Nephron progenitor cell (in vitro differentiated cells): ENCODE data around the gene GMFB.

Source experiments
- DNase-seq: peaks from one replicate; pipeline ENCODE4 v3.0.0; 2021
- H3K27ac Mint-ChIP-seq: 2 replicates; pipeline ENCODE4 v1.8.0; 2021; ENCODE audit warnings: mild to moderate bottlenecking, moderate library complexity, mixed read lengths
- H3K27me3 Mint-ChIP-seq: 2 replicates; pipeline ENCODE4 v1.8.0; 2021; ENCODE audit warnings: mild to moderate bottlenecking, low read depth, mixed read lengths; ENCODE audit not compliant: poor library complexity
- H3K36me3 Mint-ChIP-seq: 2 replicates; pipeline ENCODE4 v1.8.0; 2021; ENCODE audit warnings: low read depth, mixed read lengths
- H3K4me1 Mint-ChIP-seq: 2 replicates; pipeline ENCODE4 v1.8.0; 2021; ENCODE audit warnings: mixed read lengths
- H3K4me3 Mint-ChIP-seq: 2 replicates; pipeline ENCODE4 v1.8.0; 2021; ENCODE audit warnings: mild to moderate bottlenecking, moderate library complexity, mixed read lengths
- H3K9me3 Mint-ChIP-seq: 2 replicates; pipeline ENCODE4 v1.8.0; 2021; ENCODE audit warnings: mild to moderate bottlenecking, moderate library complexity, mixed read lengths
- CTCF ChIP-seq: fragments of 200-600 bp; sonication (generic); IDR thresholded peaks from 2 replicates; pipeline ENCODE4 v1.5.0; 2021; ENCODE audit warnings: antibody characterized with exemption

GMFB gene

GRCh38 chr14:54483073-54483745 lies 5.6 kb downstream of the GMFB start:
- peaks cover 16% of the 10 kb centered on the region for H3K9me3 Mint-ChIP-seq
- no peak for TF ChIP-seq CTCF

DNA sequence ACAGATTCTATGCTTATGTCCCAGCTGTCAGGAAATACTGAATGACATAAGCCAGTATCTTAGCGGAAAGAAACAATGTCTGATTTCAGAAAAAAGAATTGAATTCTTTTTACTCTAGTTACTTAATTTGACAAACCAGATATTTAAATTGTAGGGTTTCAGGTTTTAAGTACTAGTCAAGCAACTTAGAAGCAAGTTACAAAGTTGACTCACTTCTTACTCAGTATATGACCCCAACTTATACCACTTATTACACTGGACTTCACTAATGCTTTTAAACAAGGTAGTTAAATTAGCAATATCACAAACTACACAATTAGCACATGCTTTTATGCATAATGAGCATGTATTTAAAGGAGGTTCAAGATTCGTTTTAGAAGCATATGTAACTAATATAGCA lies 7.1 kb downstream of the GMFB start:
- Mint-ChIP-seq H3K27me3 (peaks cover 3% of the 10 kb centered on the region), H3K27ac (no peak overlapping the region), H3K9me3 (peaks cover 14% of the 10 kb centered on the region), H3K4me1 (peaks cover 13% of the 10 kb centered on the region), H3K4me3 (no peak overlapping the region), H3K36me3 (peaks cover 55% of the 10 kb centered on the region)
- DNase-seq = no peak
- no peak for TF ChIP-seq CTCF

More at GRCh38 chr14:54483073-54483745, 5.6 kb downstream of the GMFB start:
- Mint-ChIP-seq H3K4me3 (no peak overlapping the region), H3K27me3 (peaks cover 8% of the 10 kb centered on the region), H3K36me3 (peaks cover 50% of the 10 kb centered on the region), H3K4me1 (peaks cover 25% of the 10 kb centered on the region), H3K27ac (peak overlapping the region; percentile 26)
- no peak for DNase-seq

- no peak overlapping the region for H3K27ac Mint-ChIP-seq
- H3K4me1 Mint-ChIP-seq = peaks cover 6% of the 10 kb centered on the region
- H3K36me3 Mint-ChIP-seq = peaks cover 54% of the 10 kb centered on the region
- no peak for TF ChIP-seq CTCF
- DNase-seq = no peak
- H3K9me3 Mint-ChIP-seq = peaks cover 7% of the 10 kb centered on the region
- no peak overlapping the region for H3K4me3 Mint-ChIP-seq
- peaks cover 3% of the 10 kb centered on the region for H3K27me3 Mint-ChIP-seq
Measured at GRCh38 chr14:54480830-54481562, 7.8 kb downstream of the GMFB start.

GRCh38 chr14:54478636-54479215 lies 10.1 kb downstream of the GMFB start:
- TF ChIP-seq CTCF = no peak
- Mint-ChIP-seq H3K9me3 (no peaks in the 10 kb centered on the region), H3K4me3 (no peak overlapping the region), H3K36me3 (peaks cover 34% of the 10 kb centered on the region), H3K27me3 (no peaks in the 10 kb centered on the region), H3K4me1 (no peaks in the 10 kb centered on the region), H3K27ac (peak overlapping the region; percentile 86)
- no peak for DNase-seq

DNA sequence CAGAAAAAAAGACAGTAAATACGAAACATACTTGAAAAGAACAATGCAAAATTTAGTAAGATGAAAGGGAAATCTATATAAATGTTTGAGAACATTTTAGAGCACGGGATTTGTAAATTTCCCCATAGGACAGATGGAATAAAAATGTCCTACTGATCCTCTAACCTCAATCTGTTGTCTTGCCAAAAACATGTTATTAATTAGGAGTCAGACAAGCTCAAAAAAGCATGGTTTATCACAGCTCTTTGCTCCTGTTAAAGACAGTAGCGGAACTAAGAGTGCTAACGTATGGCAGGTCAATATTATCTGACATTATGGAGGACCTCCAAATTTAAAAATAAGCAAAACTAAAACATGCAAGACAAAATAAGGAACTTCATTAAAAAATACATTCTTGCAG lies 12.9 kb downstream of the GMFB start:
- Mint-ChIP-seq H3K36me3 (peaks cover 22% of the 10 kb centered on the region), H3K27me3 (peaks cover 2% of the 10 kb centered on the region), H3K4me1 (no peaks in the 10 kb centered on the region), H3K27ac (no peak overlapping the region), H3K4me3 (no peak overlapping the region), H3K9me3 (no peaks in the 10 kb centered on the region)
- TF ChIP-seq CTCF = no peak
- DNase-seq = no peak
